COLO668 (cell line): ENCODE measurements around the gene DBNL.

Experiments used
- DNase-seq: peaks from one replicate; lab custom pipeline; 2025; ENCODE audit not compliant: unreplicated experiment; lab: John Stamatoyannopoulos, UW

The DBNL gene

DNA sequence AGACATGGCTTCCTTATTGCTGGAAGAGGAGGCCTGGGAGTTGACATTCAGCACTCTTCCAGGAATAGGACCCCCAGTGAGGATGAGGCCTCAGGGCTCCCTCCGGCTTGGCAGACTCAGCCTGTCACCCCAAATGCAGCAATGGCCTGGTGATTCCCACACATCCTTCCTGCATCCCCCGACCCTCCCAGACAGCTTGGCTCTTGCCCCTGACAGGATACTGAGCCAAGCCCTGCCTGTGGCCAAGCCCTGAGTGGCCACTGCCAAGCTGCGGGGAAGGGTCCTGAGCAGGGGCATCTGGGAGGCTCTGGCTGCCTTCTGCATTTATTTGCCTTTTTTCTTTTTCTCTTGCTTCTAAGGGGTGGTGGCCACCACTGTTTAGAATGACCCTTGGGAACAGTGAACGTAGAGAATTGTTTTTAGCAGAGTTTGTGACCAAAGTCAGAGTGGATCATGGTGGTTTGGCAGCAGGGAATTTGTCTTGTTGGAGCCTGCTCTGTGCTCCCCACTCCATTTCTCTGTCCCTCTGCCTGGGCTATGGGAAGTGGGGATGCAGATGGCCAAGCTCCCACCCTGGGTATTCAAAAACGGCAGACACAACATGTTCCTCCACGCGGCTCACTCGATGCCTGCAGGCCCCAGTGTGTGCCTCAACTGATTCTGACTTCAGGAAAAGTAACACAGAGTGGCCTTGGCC is 16.6 kb downstream of the DBNL start:
- DNase-seq: no peak

DNA sequence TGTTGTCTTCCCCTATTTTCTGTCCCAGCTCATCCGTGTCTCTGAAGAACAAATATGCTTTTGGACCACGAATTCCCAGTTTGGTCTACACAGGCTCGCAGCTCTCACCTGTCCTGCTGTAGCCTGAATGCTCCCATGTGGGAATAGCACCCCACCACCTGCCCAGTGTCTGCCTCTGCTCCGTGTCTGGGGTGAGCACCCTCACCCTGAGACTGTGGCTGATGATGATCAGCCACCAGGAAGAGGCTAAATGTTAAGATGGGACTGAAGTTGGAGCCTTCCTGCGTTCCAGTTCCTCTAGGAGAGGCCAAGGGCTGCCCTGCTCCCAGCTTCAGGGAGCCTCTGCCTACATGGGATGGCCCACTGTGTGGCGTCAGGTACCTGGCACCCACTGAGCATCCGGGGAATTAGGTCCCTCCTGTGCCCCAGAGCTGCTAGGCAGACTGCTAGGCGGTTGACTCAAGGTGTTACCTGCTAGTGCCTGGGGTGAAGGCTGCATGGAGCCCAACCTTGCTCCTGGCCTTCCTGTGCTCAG is 17.2 kb downstream of the DBNL start:
- no peak for DNase-seq

DNA sequence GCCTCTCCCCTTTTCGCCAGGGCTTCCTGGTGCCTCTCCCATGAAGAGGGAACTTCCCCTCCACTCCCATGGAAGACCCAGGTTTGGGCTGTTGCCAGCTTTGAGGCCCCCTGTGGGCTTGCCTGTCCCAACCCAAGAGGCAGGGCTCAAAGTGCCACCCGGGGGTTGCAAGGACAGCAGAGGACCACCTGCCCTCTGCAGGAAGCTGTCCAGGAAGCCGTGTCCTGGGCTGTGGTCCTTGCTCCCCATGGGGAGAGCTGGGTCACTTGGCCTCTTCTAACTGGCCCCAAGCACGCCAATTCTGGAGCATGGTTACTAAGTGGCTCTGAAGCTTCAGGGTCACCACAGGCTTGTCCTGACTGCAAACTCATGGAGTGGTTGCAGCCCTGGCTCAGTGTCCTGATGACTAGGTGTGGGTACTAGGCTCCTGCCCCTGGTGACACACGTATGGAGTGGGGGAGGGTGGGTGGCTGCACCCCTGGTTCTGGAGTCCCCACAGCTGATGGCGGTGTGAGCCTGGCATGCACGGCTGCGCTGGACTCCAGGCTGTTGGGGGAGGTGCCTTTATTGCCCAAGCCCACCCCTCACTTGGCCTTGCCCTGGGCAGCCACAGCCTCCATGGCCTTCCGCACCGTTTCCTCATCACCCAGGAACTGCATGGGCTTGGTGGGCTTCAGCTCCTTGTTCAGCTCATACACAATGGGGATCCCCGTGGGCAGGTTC is 17.8 kb downstream of the DBNL start:
- DNase-seq: no peak

DNA sequence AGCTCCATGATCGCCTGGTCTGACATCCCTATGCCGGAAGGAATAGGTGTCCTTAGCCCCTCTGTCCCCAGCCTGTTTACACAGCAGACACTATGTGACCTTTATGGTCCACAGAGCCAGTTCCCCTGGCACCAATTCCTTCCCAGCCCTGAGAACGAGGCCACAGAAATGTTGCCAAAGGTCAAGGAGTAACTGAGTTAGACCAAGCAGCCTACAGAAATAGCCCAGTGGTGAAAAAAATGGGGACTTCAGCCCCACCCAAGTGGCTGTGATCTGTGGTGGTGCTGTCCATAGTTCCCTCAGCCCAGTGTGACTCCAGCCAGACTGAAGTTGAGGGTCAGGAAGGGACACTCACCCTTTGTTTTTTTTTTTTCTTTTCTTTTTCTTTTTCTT is 18.4 kb downstream of the DBNL start:
- no peak for DNase-seq

DNA sequence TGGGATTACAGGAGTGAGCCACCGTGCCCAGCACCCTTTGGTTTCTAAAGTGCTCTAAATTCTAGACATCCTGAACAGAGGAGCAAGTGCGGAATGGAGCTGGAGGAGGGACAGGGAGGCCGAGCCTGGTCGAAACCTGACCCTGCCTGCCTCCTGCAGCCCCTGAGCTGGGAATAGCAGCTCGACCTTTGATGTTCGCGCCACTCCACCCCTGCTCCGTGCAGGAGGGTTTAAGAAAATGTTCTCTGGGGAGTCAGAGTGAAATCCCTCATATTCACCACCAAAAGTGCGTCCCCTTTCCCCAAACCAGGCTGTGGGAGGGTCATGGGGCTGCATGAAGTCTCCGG is 19.0 kb downstream of the DBNL start:
- no peak for DNase-seq

DNA sequence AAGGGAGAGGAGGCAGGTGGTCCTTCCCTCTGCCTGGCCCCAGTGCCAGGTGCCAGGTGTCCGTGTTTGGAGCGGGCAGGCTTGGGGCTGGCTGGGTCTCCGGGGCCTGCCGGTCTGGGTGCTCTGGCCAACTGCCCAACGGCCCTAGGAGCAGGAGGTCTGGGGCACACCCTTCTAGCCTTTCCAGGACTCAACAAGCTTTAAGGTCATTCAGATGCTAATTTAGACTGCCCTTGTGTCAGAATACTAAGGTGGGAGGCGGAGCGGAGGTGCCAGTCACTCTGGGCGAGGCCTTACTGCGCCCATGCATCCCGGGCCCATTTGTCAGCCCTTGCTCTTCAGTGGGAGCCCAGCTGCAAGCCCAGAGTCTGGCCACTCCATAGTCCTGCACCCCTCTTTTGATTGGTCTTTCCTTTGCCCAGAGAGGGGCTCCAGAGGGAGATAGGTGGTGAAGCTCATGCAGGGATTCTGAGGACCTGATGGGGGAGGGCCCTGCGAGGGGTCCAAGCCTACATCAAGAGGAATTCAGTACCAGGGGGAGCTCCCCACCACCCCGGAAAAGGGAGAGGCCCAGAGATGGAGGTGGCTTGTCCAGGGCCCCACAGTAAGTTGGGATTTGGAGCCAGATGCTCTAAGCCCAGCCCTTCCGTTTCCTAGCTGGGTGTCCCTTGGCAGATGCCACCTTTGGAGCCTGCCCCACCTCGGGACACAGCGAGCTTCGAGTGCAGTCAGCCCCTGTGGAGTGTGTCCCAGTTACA is 19.6 kb downstream of the DBNL start:
- no peak for DNase-seq

DNA sequence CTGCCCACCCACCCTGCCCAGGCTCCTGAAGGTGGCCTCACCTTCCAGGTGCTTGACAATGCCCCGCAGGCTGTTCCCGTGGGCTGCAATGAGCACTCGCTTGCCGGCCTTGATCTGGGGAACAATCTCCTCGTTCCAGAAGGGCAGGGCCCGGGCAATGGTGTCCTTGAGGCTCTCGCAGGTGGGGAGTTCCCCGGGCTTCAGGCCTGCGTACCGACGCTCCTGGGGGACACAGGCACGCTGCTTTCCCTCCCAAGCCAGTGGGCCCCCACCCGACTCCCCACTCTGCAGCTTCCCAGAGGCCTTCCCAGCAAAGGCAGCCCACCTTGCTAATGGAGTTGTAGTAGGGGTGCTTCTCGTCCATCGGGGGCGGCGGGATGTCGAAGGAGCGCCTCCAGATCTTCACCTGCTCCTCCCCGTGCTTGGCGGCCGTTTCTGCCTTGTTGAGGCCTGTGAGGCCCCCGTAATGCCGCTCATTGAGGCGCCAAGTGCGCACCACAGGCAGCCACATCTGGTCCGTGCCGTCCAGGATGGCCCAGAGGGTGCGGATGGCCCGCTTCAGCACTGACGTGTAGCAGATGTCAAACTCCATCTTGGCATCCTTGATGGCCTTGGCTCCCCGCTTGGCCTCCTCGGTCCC is 20.4 kb downstream of the DBNL start:
- no peak for DNase-seq

DNA sequence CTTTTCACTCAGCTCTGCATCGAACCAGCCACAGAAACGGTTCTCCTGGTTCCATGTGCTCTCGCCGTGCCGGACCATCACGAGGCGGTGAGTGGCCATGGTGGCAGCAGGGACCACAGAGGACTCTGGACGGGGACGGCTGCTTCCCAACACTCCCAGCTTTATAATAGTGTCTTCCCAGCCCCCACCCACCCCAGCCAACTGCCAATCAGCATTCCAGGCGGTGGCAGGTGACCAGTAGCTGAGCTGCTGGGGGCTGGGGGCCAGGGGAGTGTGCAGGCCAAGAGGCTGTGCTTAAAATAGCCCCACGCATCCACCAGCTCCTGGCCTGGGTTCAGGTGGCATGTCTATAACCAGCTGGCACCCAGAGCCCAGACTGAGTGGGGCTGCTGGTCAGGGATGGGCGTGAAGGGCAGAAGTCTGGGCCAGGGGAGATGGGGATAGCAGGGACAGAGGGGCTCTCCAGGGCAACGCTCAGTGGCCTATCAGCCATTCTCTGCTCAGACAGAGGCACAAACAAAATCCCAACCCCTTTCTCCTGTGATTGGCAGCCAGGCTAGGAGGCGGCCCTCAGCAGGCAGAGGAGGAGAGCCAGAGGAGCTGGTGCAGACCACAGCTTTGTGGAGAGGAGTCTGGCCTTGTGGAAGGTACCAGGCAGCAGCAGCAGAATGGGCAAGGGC is 21.1 kb downstream of the DBNL start, which contains the start of gene PGAM2:
TSS of gene PGAM2 (minus strand) at position 137 of the 680 bp plus-strand sequence. CDS start at position 99, 38 bp downstream.
- DNase-seq: no peak

DNA sequence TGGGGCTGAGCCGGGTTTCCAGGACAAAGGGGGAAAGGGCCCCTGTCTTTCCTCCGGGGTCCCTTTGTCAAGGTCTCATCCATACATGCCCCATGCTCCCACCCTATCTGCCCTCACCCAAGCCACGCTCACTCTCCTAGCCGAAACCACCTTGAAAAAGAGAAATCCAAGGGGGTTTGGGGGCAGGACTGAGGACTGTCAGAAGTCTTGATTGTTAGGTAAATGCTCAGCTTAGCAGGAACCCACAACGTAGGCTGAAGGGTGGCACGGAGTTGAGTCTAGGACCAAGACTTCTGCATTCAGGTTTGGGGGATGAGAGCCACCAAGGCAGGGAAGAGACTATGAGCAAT is 21.6 kb downstream of the DBNL start:
- no peak for DNase-seq

DNA sequence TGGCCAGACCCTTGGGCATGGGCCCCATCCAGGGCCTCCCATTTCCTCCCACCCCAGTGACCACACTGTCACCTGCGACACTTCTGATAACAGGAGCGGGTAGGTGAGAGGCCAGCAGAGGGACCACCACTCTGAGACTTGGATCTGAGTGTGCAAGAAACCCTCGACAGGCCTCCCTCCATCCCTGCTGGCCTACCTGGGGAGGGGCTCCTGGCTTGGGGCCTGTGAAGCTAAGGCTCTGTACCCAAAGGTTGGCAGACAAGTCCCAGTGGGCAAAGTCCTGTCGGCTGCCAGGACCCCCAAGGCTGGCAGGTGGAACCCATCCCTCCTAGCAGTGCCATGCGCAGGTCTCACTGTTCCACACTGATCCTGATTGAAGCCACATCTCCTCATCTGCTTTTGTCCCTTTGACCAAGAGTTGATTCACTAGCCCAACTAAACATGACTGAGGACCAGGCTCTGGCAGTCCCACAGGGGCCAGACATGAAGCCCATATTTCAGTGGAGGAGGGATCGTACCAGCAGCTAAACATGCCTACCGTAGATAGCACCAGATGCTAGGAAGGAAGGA is 22.1 kb downstream of the DBNL start:
- no peak for DNase-seq

DNA sequence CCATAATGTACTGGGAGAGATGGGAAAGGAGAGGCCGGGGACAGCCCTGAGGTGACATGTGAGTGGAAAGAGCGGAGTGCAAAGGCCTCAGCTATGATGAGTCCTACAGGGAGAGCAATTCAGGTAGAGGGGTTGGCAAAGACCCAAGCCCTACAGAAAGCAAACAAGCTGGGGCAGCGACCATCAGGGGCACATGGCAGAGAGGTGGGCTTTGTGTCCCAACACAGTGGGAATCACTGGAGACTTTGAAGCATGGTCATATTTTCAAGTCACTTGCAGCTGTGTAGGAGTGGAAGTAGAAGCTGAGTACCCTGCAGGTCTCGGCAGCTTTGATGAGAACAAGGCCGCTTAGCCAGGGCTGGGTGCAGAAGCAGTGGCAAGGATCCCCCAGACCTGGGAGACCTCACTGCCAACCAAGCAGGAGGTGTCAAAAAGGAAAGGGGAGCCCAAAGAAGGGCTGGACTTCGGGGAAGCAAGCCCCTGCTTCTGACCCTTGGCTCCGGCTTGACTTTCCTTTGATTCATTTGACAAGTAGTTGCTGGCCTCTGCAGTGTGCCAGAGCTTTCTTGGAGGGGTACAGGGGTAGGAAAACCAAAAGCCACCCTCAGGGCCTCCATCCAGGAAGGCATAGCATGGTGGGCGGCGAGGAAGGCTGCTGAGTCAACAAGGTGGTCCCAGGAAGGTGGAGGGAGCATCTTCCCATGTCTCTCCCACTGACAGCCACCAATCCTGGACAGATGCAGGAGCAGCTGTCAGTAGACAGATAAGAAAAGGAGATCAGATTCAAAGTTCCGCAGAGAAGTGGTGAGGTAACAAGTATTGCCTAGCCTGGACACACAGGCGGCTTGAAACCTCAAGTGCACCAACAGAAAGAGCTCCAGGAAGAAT is 22.8 kb downstream of the DBNL start:
- DNase-seq: no peak

DNA sequence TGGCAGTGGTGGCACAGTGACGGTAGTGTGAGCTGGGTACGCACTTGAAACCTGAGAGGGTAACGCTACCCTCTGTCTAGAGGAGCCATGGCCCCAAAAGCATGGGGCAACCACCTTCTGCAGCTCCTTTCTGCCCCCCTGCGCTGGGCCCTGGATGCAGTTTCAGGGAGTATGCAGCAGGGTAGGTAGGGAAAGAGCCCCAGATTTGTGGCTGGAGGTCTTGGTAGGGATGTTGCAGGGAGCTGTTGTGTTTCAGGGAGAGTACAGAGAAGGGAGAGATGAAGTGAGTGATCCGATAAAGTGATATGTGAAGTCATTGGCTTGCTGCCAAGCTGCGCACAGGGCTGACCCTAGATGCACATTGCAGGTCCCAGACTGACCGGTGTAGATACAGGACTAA is 23.6 kb downstream of the DBNL start:
- peak; percentile 67 for DNase-seq

DNA sequence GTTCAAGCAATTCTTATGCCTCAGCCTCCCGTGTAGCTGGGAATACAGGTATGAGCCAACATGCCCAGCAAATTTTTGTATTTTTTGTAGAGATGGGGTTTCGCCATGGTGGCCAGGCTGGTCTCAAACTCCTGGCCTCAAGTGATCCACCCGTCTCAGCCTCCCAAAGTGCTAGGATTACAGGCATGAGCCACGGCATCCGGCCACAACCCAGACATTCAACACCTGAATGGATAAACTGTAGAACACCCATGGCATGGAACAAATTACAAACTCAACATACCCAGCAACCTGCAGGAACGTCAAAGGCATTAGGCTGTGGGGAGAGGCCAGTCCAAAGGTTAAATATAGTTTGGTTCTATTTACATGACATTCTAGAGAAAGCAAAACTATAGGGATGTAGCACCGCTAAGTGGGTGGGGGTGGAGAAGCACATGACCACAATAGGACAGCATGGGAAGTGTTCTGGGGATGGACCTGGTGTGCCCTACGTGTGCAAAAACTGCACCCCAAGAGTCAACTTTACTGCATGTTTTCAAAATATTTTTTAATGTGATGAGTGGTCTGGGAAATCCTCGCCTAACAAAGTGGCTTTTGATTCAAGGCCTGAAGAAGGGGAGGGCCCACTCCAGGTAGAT is 27.3 kb downstream of the DBNL start:
- DNase-seq: no peak

DNA sequence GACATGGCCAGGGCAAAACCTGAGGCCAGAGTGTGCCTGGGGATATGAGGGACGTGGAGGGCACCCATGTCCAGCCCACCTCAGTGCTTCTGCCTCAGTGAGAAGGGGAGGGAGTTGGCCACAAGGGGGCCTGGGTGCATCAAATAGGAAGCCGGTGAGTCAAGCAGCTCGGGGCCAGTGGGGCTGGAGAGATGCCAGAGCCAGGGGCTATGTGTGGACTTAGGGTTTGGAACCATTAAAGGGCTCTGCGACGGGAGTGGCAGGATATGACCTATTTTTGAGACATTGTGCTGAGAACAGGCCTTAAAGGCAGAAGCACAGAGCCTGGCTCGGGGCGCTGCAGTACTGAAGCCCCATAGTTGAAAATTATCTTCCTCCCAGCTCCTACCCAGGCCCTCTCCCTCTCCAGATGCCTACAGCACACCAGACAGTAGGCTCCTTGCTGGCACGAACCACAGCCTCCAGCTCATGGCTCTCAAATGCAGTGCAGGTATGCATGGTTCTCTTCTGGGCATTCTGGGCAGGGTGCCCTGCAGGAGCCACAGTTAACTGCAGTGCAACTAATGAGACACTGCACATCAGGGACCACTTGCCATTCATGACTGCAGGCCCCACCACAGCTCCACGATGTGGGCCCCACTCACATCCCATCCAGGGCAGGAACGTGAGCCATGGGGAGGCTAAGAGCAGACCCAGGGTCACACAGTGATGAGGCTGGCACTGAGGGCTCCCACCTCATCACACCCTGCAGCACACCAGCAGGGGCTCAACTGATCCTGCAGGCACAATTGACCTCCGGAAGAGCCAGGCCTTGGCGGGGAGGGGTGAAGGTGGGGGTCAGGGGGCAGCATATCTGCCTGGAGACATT is 28.1 kb downstream of the DBNL start:
- peak; percentile 79 for DNase-seq

DNA sequence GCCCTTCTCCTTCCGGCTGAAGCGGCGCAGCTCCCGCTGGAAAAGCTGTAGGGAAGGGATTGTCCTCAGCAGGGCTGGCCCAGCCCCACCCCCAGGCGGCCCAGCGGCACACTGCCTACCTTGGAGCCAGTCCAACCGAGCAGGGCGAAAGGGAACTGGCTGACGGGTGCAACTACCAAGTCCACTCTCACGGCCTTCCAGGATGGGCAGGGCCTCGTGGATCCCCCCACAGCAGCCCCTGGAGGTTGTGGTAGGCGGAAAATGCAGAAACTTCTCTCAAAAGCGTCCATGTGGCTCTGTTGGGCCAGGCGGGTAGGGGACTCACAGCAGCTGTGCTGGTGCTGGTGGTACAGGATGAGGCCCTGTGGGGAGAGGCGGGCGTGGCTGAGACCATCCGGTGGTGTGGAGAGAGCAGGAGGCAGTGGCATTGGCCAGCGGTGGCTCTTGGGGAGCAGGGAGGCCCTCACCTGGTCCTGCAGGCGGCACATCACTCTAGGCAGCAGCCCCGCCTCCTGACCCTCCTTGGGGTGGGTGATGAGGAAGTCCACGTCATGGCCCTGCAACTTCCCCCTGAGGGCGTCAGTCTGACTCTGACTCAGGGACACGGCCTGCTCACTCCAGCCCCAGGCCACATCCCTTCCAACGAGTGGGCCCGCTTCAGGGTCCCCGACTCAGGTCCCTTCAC is 29.3 kb downstream of the DBNL start:
- no peak for DNase-seq

DNA sequence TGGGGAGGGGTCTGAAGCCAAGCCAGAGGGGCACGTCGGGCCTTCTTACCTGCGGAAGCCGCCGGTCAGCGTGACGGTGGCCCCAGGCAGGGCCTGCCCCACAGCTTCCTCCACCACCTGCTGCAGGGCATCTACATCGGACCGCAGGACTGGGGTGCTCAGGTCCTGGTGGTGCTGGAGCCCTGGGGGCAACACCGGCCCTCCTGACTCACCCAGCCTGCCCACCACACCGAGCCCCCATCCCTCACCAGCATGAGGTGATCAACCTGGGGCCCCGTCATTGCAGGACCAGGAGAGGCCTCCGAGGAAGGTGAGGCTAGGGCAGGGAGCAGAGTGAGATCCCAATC is 29.8 kb downstream of the DBNL start:
- DNase-seq: no peak

DNA sequence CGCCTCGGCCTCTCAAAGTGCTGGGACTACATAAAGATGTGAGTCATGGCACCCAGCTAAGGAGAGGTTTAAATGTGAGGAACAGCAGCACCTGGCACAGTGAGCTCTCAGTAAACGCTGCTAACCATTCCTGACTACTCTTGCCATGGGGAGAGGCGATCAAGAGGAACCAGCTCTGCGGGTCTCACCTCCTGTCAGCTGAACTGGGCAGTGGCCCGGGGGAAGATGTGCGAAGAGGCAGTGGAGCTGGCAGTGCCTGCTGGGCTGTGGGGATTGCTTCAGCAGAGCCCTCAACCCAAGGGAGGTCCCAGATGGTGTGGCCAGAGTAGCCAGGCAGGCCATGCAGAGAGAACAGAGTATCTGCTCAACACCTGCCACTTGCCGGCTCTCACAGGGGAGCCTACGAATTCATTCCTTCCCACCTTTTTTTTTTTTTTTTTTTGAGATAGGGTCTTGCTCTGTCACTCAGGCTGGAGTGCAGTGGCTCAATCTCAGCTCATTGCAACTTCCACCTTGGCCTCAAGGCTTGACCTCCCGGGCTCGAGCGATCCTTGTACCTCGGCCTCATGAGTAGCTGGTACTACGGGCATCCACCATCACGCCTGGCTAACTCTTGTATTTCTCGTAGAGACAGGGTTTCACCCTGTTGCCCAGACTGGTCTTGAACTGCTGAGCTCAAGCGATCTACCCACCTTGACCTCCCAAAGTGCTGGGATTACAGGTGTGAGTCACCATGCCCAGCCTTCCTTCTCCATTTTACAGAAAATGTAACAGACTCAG is 31.0 kb downstream of the DBNL start:
- no peak for DNase-seq
